Ramos (cell line): Measurements from ENCODE around the gene FAM184A.

Source experiments
- in situ Hi-C: fragments of 300-500 bp; cut with MboI; formaldehyde crosslinking; loops from one replicate; pipeline ENCODE4 v1.14.3; 2022; ENCODE audit warnings: low sequenced_read_pairs; ENCODE audit not compliant: unreplicated experiment

Gene FAM184A

GRCh38 chr6:118932421-118932820 lies 146.0 kb downstream of the FAM184A start:
- in situ Hi-C loops = no loop called here

- in situ Hi-C loops = no loop called here
Measured at GRCh38 chr6:118931436-118931835, 147.0 kb downstream of the FAM184A start.

- in situ Hi-C loops = no loop called here
Measured at GRCh38 chr6:118930680-118931079, 147.8 kb downstream of the FAM184A start.

- in situ Hi-C loops = no loop called here
Measured at GRCh38 chr6:118923035-118923434, 155.4 kb downstream of the FAM184A start.

- in situ Hi-C loops = no loop called here
Measured at GRCh38 chr6:118921084-118921483, 157.4 kb downstream of the FAM184A start.

GRCh38 chr6:118918329-118918725 lies 160.1 kb downstream of the FAM184A start:
- in situ Hi-C loops = no loop called here

GRCh38 chr6:118917546-118918328 lies 160.7 kb downstream of the FAM184A start:
- in situ Hi-C loops = no loop called here

- in situ Hi-C loops = no loop called here
Measured at GRCh38 chr6:118914598-118914997, 163.9 kb downstream of the FAM184A start.

- in situ Hi-C loops = no loop called here
Measured at GRCh38 chr6:118913161-118913560, 165.3 kb downstream of the FAM184A start.

- in situ Hi-C loops = no loop called here
Measured at GRCh38 chr6:118912646-118913045, 165.8 kb downstream of the FAM184A start.
